Sigmoid colon (tissue), 7 donors: Measurements from ENCODE around the gene MAST4. TPM values are rescaled to one million over a fixed set of nuclear protein-coding genes. Genes with fewer than 3 reads are reported as not detected.

Experiments used
- DNase-seq: peaks from one replicate; pipeline ENCODE4 v3.0.0-alpha.2; 2019
- H3K27ac ChIP-seq, 4 donors: fragments of 200-600 bp; sonication (generic); one replicate each; pipeline ENCODE4 v1.5.1; 2016 to 2019; ENCODE audit warnings: mild to moderate bottlenecking in 1 of 4
- H3K27me3 ChIP-seq, 3 donors: fragments of 200-600 bp; sonication (generic); one replicate each; pipeline ENCODE4 v1.5.1; 2019; ENCODE audit warnings: mild to moderate bottlenecking in 1 of 3
- H3K36me3 ChIP-seq, 4 donors: fragments of 200-600 bp; sonication (generic); one replicate each; pipeline ENCODE4 v1.5.1; 2016 to 2019
- H3K4me1 ChIP-seq, 4 donors: fragments of 200-600 bp; sonication (generic); one replicate each; pipeline ENCODE4 v1.5.1; 2017 to 2019
- H3K4me3 ChIP-seq, 4 donors: fragments of 200-600 bp; sonication (generic); one replicate each; pipeline ENCODE4 v1.5.1; 2017 to 2019; ENCODE audit warnings: mild to moderate bottlenecking in 2 of 4, moderate library complexity in 1 of 4
- H3K9me3 ChIP-seq, 4 donors: fragments of 200-600 bp in 3 of 4; sonication (generic) in 3 of 4; one replicate each; pipeline versions ENCODE4 v1.5.1 to v1.6.1; 2013 to 2019
- EP300 ChIP-seq, 4 donors: sonication (generic); formaldehyde crosslinking; IDR thresholded peaks; one replicate each; pipeline ENCODE4 v1.6.1; 2017; ENCODE audit warnings: antibody characterized with exemption in 4 of 4
- POLR2A ChIP-seq, 2 donors: fragments of 450-650 bp; IDR thresholded peaks; one replicate each; pipeline ENCODE4 v1.6.1; 2016; ENCODE audit warnings: antibody characterized with exemption in 2 of 2, mild to moderate bottlenecking in 2 of 2, moderate library complexity in 2 of 2
- POLR2AphosphoS5 ChIP-seq, 4 donors: sonication (generic); formaldehyde crosslinking; IDR thresholded peaks; one replicate each; pipeline ENCODE4 v1.6.1; 2017; ENCODE audit warnings: antibody characterized with exemption in 4 of 4
- WGBS, 2 donors: extraction: QIAGEN DNeasy Blood & Tissue Kit; methylation state at CpG; one replicate each; pipeline ENCODE4 v1.1.7; 2013; 5-methylcytosine and 5-hydroxymethylcytosine counted together
- intact Hi-C: fragments of 100-400 bp; cut with DNase I; formaldehyde crosslinking; loops from one replicate; pipeline ENCODE4 v1.15.1; 2023
- polyA plus RNA-seq, 3 donors: library from polyadenylated mRNA; stranded (reverse); fragments of 200-250 nt; gene quantifications; one replicate each; pipeline ENCODE4 v1.2.3, GENCODE V29; 2013
- total RNA-seq, 4 donors: library from RNA; depleted of rRNA; stranded (reverse); fragments of >200 nt; gene quantifications; one replicate each; pipeline ENCODE4 v1.1.0, GENCODE V29; 2016
- TF ChIP-seq, protein P1 (sequence below), 4 experiments: fragments of 450-650 bp in 3 of 4; fragments of 200-600 bp in 1 of 4; IDR thresholded peaks; one replicate each; pipeline ENCODE4 v1.5.1; 2016 to 2019; ENCODE audit warnings: antibody characterized with exemption in 4 of 4, mild to moderate bottlenecking in 3 of 4, moderate library complexity in 2 of 4
- donor health status: healthy with polysubstance abuse.
- donor health status: Bipolar disorder and iron deficiency.
- donor health status: healthy.

The MAST4 gene
- total and polyA plus RNA-seq, 7 donors: 1.6 to 30.7 (median 15.7) TPM

DNA sequence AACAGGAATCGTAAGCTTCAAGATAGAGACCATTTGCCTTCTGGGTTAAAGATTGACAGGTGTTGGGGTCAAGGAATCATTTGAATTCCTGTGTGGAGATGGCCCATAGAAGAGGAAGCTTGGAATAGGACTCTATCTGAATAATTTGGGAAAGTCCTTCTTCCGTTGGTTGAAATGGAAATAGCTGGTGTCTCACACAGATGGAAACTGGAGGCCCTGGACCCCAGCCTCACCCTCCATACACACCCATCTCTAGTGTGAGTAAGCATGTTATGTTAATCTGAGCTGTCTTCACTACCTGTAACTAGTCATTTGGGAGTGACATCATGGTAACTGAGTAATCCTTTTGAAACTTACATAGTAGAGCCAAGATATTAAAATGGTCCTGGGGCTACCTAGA lies 416.0 kb downstream of the MAST4 start:
- WGBS, 2 donors: 53 to 85% methylated on average over 2 of the region's 2 CpGs
- no peak for TF ChIP-seq EP300 (IDR thresholded peaks at IDR 0.05)
- no peak for TF ChIP-seq POLR2A (IDR thresholded peaks at IDR 0.05)
- no peak for TF ChIP-seq POLR2AphosphoS5 (IDR thresholded peaks at IDR 0.05)
- no peak for DNase-seq
- Histone ChIP-seq H3K36me3 (no peaks in the 10 kb centered on the region), H3K4me1 (peaks cover 0 to 63% (median 53%) of the 10 kb centered on the region in 4 donors), H3K27ac (peak overlapping the region; percentile 61 to 79 (median 74)), H3K27me3 (no peaks in the 10 kb centered on the region), H3K9me3 (no peaks in the 10 kb centered on the region), H3K4me3 (no peak overlapping the region)
- intact Hi-C loops: no loop called here

DNA sequence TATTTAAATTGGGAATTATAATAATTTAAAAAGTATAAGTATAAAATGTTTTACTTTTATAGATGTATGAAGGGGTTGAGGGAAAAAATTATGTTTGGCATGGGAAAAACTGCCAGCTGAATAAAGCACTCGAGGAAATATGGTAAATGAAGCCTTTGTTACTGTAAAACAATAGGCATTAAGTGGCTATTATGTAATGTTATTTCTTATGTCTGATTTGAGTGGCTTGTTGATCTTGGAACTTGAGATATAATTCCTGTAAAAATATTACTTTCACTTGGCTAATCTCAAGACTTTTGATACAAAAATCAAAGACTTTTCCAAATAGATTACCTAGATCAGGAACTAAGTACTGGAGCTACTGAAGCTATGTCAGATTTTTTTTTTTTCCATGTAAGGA lies 417.5 kb downstream of the MAST4 start:
- intact Hi-C loops: no loop called here
- no peak overlapping the region for H3K4me3 ChIP-seq
- H3K27me3 ChIP-seq: no peaks in the 10 kb centered on the region
- H3K36me3 ChIP-seq: no peaks in the 10 kb centered on the region
- 18 to 47% methylated on average over 1 of the region's 1 CpG for WGBS, 2 donors
- no peak for TF ChIP-seq POLR2AphosphoS5 (IDR thresholded peaks at IDR 0.05)
- TF ChIP-seq EP300 (IDR thresholded peaks at IDR 0.05): no peak
- TF ChIP-seq, protein P1, sequence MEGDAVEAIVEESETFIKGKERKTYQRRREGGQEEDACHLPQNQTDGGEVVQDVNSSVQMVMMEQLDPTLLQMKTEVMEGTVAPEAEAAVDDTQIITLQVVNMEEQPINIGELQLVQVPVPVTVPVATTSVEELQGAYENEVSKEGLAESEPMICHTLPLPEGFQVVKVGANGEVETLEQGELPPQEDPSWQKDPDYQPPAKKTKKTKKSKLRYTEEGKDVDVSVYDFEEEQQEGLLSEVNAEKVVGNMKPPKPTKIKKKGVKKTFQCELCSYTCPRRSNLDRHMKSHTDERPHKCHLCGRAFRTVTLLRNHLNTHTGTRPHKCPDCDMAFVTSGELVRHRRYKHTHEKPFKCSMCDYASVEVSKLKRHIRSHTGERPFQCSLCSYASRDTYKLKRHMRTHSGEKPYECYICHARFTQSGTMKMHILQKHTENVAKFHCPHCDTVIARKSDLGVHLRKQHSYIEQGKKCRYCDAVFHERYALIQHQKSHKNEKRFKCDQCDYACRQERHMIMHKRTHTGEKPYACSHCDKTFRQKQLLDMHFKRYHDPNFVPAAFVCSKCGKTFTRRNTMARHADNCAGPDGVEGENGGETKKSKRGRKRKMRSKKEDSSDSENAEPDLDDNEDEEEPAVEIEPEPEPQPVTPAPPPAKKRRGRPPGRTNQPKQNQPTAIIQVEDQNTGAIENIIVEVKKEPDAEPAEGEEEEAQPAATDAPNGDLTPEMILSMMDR (IDR thresholded peaks at IDR 0.05): no peak
- TF ChIP-seq POLR2A (IDR thresholded peaks at IDR 0.05): no peak
- peaks cover 0 to 57% (median 51%) of the 10 kb centered on the region in 4 donors for H3K4me1 ChIP-seq
- no peak for DNase-seq
- no peaks in the 10 kb centered on the region for H3K9me3 ChIP-seq
- H3K27ac ChIP-seq: peak overlapping the region in 3 of 4 donors; percentile 74 to 81 (median 79)

DNA sequence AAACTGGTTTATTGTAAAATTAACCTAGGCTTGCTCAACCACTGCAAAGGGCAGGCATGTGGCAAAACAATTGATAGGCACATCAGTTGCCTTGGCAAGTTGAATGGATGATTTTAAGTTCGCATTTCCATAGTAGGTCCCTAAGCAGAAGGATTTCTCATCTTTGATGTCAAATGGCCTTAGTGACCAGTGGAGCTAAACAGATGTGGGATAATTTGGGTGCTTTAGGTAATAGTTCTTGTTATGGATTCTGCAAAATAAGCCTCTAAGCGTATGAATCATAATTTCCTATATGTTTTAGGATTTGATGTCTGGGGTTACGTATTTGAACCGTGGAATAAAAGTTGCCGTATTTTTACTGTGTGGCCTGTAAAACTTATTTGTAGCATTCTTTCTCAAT lies 418.0 kb downstream of the MAST4 start:
- Histone ChIP-seq H3K4me1 (peaks cover 0 to 57% (median 51%) of the 10 kb centered on the region in 4 donors), H3K27ac (peak overlapping the region; percentile 65 to 81 (median 76)), H3K4me3 (no peak overlapping the region), H3K36me3 (no peaks in the 10 kb centered on the region), H3K9me3 (no peaks in the 10 kb centered on the region), H3K27me3 (no peaks in the 10 kb centered on the region)
- TF ChIP-seq, protein P1 (IDR thresholded peaks at IDR 0.05): no peak
- no peak for TF ChIP-seq POLR2AphosphoS5 (IDR thresholded peaks at IDR 0.05)
- TF ChIP-seq POLR2A (IDR thresholded peaks at IDR 0.05): no peak
- TF ChIP-seq EP300 (IDR thresholded peaks at IDR 0.05): no peak
- intact Hi-C loops: no loop called here
- DNase-seq: no peak
- WGBS, 2 donors: 96% methylated on average over 5 of the region's 5 CpGs

DNA sequence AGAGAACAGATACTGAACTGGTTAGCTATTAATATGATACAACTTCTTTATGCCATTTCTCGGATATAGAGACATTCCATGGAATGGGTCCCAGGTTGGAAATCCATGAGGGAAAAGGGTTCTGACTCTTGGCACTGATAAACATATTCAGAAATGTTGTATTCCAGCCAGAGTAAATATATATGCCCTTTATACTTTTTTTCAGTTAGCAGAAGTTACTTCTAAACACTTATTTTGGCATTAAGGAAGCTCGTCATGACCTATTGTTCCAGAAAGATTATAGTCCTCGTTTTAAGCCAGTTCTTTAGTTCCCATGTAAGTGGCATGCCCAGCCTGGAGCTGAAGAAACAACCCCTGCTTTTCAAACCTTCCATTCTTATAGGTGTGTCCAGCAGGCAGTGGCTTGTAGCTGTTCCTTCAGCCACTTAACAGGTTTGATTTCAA lies 418.8 kb downstream of the MAST4 start:
- no peak for DNase-seq
- 9 to 39% methylated on average over 3 of the region's 3 CpGs for WGBS, 2 donors
- Histone ChIP-seq H3K27me3 (no peaks in the 10 kb centered on the region), H3K9me3 (no peaks in the 10 kb centered on the region), H3K27ac (peak overlapping the region; percentile 65 to 81 (median 76)), H3K36me3 (no peaks in the 10 kb centered on the region), H3K4me3 (peak overlapping the region; percentile 17 to 39 (median 32)), H3K4me1 (peaks cover 0 to 58% (median 51%) of the 10 kb centered on the region in 4 donors)
- TF ChIP-seq, protein P1 (IDR thresholded peaks at IDR 0.05): no peak
- TF ChIP-seq POLR2AphosphoS5 (IDR thresholded peaks at IDR 0.05): peak in 2 of 4 donors; percentile 27 to 45
- TF ChIP-seq POLR2A (IDR thresholded peaks at IDR 0.05): no peak
- no peak for TF ChIP-seq EP300 (IDR thresholded peaks at IDR 0.05)
- intact Hi-C loops: no loop called here

DNA sequence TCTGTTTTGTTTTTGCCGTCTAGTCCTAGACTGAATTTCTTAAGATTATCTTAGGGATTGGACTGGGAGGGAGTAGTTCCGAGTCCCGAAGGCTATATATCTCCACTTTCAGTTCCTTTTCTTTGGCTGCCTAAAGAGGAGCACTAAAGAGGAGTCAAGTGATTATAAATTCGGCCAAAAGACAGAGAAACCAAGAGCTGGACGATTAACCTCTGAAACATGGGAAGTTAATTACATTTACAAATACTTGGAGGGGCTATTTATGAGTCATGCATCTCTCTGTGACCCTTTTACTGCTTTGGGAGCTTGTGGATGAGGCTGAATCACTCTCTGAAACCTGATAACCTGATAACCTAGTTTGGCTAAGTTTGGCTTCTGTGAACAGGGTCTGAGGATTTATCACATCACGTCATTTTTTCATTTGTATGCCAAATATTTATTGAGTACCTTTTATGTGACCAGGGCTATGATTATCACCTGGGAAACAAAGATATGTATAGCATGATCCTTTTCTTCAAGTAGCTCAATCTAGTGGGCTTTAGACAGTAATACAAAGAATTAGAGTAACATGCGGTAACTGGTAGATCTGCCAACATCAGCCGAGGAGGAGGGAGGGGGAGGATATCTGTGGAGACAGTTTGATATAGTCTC lies 419.5 kb downstream of the MAST4 start:
- intact Hi-C loops: no loop called here
- TF ChIP-seq POLR2AphosphoS5 (IDR thresholded peaks at IDR 0.05) (no peak), POLR2A (IDR thresholded peaks at IDR 0.05) (no peak), EP300 (IDR thresholded peaks at IDR 0.05) (no peak)
- TF ChIP-seq, protein P1 (IDR thresholded peaks at IDR 0.05): no peak
- no peaks in the 10 kb centered on the region for H3K9me3 ChIP-seq
- H3K27me3 ChIP-seq: no peaks in the 10 kb centered on the region
- H3K4me3 ChIP-seq: peak overlapping the region; percentile 17 to 39 (median 32)
- H3K36me3 ChIP-seq: no peaks in the 10 kb centered on the region
- peak overlapping the region; percentile 65 to 81 (median 76) for H3K27ac ChIP-seq
- H3K4me1 ChIP-seq: peaks cover 0 to 57% (median 45%) of the 10 kb centered on the region in 4 donors
- DNase-seq: no peak
- WGBS, 2 donors: 11 to 46% methylated on average over 8 of the region's 8 CpGs
